SU-DHL-6 (cell line): ENCODE measurements around the gene CD300H.

Experiments used
- H2AFZ ChIP-seq: fragments of 200-600 bp; sonication (generic); 2 replicates; pipeline ENCODE4 v1.6.1; 2014; ENCODE audit warnings: low read depth, mild to moderate bottlenecking, moderate library complexity, mixed read lengths, antibody characterized with exemption, low read length; ENCODE audit not compliant: severe bottlenecking
- H3F3A ChIP-seq: fragments of 200-600 bp; shearing (Covaris generic); 2 replicates; pipeline ENCODE4 v1.6.0; 2016; ENCODE audit warnings: antibody characterized with exemption, mild to moderate bottlenecking; ENCODE audit not compliant: insufficient read depth
- H3K27ac ChIP-seq: fragments of 200-600 bp; sonication (generic); 2 replicates; pipeline ENCODE4 v1.5.1; 2016; ENCODE audit warnings: low read depth, mild to moderate bottlenecking, low read length, moderate library complexity, mixed read lengths
- H3K27me3 ChIP-seq: fragments of 200-600 bp; sonication (generic), shearing (Covaris generic); 2 replicates; pipeline ENCODE4 v1.6.0; 2014; ENCODE audit warnings: mild to moderate bottlenecking, low read length
- H3K36me3 ChIP-seq: fragments of 200-600 bp; sonication (generic); 2 replicates; pipeline ENCODE4 v1.6.1; 2014; ENCODE audit warnings: mild to moderate bottlenecking, low read length, mixed read lengths
- H3K4me2 ChIP-seq: fragments of 300-600, 200-600 bp; shearing (Covaris generic), sonication (generic); 2 replicates; pipeline ENCODE4 v1.6.0; 2014; ENCODE audit warnings: low read length, low read depth, mild to moderate bottlenecking; ENCODE audit not compliant: poor library complexity, severe bottlenecking
- H3K4me3 ChIP-seq: fragments of 200-600 bp; sonication (generic); 2 replicates; pipeline ENCODE4 v1.5.1; 2014; ENCODE audit warnings: antibody characterized with exemption, low read length, mild to moderate bottlenecking, mixed read lengths; ENCODE audit not compliant: insufficient read depth, poor library complexity, severe bottlenecking
- H3K79me2 ChIP-seq: fragments of 200-600 bp; sonication (generic); 2 replicates; pipeline ENCODE4 v1.6.1; 2014; ENCODE audit warnings: mild to moderate bottlenecking, low read length, moderate library complexity; ENCODE audit not compliant: insufficient read depth
- H3K9ac ChIP-seq: fragments of 200-600 bp; sonication (generic); 2 replicates; pipeline ENCODE4 v1.7.0; 2014; ENCODE audit warnings: mild to moderate bottlenecking, low read length
- H3K9me2 ChIP-seq: fragments of 200-600 bp; sonication (generic); replicated peaks from 2 replicates; pipeline ENCODE4 v1.6.1; 2014; ENCODE audit warnings: low read length; ENCODE audit not compliant: insufficient read depth
- H3K9me3 ChIP-seq: fragments of 200-600 bp; sonication (generic); 2 replicates; pipeline ENCODE4 v1.6.1; 2014; ENCODE audit warnings: low read length, mixed read lengths; ENCODE audit not compliant: insufficient read depth
- H4K20me1 ChIP-seq: fragments of 200-600 bp; sonication (generic); 2 replicates; pipeline ENCODE4 v1.6.1; 2014; ENCODE audit warnings: low read depth, mild to moderate bottlenecking, antibody characterized with exemption, low read length, moderate library complexity, mixed read lengths
- EZH2phosphoT487 ChIP-seq: fragments of 200-600 bp; sonication (generic), shearing (Covaris generic); conservative IDR thresholded peaks from 2 replicates; pipeline ENCODE4 v1.6.1; 2018; ENCODE audit warnings: mild to moderate bottlenecking, antibody characterized with exemption, low read length, moderate library complexity, mixed read lengths
- TF ChIP-seq, protein P1 (sequence below): fragments of 200-600 bp; sonication (generic); IDR thresholded peaks from one replicate; pipeline ENCODE4 v1.5.1; 2017; ENCODE audit warnings: antibody characterized with exemption, mild to moderate bottlenecking, low read length, moderate library complexity; ENCODE audit not compliant: insufficient read depth, poor library complexity, severe bottlenecking

The CD300H gene

DNA sequence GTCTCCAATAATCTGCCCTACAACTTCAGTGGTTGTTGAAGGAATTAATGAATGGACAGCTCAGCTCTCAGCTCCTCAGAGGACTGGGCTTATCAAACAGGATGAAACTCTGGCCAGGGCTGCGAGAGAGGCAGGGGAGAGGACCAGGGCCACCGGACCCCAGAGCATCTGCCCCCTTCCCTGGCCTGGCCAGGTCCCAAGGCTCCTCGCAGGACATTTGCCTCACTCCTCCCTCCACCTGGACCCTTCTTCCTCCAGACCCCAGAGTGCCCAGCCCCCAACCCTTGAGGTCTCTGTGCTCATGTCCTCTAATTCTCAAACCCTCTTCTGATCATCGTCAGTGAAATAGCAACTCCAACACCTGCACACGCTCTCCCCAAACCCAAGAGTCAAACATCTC, 25.1 kb downstream of the CD300H start:
- no peak overlapping the region for H2AFZ ChIP-seq
- no peak overlapping the region for H3K9ac ChIP-seq
- no peak overlapping the region for H3K4me3 ChIP-seq
- H3K79me2 ChIP-seq: no peaks in the 10 kb centered on the region
- H4K20me1 ChIP-seq: no peaks in the 10 kb centered on the region
- H3K9me2 ChIP-seq: no peaks in the 10 kb centered on the region
- no peak overlapping the region for H3K4me2 ChIP-seq
- H3F3A ChIP-seq: no peaks in the 10 kb centered on the region
- no peaks in the 10 kb centered on the region for H3K27me3 ChIP-seq
- no peaks in the 10 kb centered on the region for H3K36me3 ChIP-seq
- H3K9me3 ChIP-seq: no peaks in the 10 kb centered on the region
- H3K27ac ChIP-seq: no peak overlapping the region
- TF ChIP-seq, protein P1, sequence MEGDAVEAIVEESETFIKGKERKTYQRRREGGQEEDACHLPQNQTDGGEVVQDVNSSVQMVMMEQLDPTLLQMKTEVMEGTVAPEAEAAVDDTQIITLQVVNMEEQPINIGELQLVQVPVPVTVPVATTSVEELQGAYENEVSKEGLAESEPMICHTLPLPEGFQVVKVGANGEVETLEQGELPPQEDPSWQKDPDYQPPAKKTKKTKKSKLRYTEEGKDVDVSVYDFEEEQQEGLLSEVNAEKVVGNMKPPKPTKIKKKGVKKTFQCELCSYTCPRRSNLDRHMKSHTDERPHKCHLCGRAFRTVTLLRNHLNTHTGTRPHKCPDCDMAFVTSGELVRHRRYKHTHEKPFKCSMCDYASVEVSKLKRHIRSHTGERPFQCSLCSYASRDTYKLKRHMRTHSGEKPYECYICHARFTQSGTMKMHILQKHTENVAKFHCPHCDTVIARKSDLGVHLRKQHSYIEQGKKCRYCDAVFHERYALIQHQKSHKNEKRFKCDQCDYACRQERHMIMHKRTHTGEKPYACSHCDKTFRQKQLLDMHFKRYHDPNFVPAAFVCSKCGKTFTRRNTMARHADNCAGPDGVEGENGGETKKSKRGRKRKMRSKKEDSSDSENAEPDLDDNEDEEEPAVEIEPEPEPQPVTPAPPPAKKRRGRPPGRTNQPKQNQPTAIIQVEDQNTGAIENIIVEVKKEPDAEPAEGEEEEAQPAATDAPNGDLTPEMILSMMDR: no peak
- TF ChIP-seq EZH2phosphoT487: no peak

DNA sequence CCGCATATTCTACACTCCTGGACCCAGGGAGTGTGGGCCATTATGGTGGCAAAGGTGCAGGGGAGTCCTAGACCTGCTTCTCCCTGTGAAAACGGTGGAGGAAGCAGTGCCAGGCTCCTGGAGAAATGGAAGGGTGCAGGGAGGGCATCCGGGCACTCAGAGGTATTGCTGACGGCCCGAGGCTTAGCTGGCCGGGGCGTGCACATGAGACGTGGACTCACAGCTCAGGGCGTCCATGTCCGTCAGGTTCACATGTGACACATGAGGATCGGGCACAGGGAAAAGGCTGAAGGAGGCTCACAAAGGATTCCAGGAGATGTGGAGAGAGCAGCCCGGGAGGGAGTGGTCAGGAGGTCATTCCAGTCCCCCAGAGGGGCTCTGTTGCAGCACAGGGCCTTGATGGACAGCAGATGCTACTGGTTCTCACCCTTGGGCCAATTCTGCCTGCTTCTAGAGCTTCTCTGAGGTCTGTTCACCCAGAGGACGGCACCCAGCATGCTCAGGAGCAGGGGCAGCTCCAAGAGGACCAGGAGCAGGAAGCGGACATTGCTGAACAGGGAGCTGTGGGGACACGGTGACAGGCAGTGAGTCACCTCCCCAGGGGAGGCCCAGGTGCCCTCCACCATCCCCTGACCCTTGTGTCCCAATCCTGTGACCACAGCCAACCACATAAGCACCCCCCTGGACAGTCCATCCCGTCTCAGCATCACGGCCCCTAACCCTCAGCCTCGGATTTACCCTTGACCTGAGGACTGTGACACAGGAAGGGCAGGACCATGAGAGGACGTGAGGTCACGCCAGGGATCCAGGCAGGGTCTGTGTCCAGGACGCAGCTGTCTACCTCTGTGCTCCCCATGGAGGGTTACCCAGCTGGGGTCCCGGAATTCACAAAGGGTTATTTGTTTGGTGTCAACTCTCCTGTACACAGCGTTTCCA, 25.9 kb downstream of the CD300H start:
- Histone ChIP-seq H3K9me2 (no peaks in the 10 kb centered on the region), H2AFZ (no peak overlapping the region), H3K9me3 (no peaks in the 10 kb centered on the region), H3F3A (no peaks in the 10 kb centered on the region), H4K20me1 (no peaks in the 10 kb centered on the region), H3K36me3 (no peaks in the 10 kb centered on the region), H3K27me3 (no peaks in the 10 kb centered on the region), H3K4me3 (no peak overlapping the region), H3K27ac (no peak overlapping the region), H3K4me2 (no peak overlapping the region), H3K9ac (no peak overlapping the region), H3K79me2 (no peaks in the 10 kb centered on the region)
- TF ChIP-seq, protein P1: no peak
- no peak for TF ChIP-seq EZH2phosphoT487

DNA sequence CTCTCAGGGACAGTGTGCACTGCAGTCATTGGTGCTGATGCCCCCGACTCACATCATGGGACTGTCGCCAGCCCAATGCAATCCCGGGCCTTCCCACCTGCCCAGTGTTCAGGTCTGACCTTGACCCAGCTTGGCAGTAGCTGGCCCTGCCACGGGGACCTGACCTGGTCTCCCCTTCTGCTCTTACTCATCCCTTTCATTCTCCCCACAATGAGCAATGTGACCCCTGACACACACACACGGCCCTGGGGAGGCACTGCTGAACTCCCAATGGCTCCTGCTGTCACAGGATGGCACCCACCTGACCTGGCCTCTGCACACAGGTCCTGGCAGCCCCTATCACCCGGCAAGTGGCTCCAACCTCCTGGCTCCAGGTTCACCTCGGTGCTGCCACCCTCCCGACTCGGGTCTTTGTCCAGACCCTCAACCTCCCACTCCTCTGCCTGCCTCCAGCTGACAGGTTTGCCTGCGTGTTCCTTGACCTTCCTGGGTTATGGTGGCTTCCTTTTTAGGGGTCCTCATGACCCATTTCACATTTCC, 28.0 kb downstream of the CD300H start:
- H3K9me3 ChIP-seq: no peaks in the 10 kb centered on the region
- H3F3A ChIP-seq: no peaks in the 10 kb centered on the region
- H3K9me2 ChIP-seq: no peaks in the 10 kb centered on the region
- H3K27me3 ChIP-seq: 0 out of 2 replicates have a peak, but pooled peaks cover 3% of the 10 kb centered on the region
- H3K4me2 ChIP-seq: no peak overlapping the region
- no peak overlapping the region for H3K4me3 ChIP-seq
- H2AFZ ChIP-seq: no peak overlapping the region
- no peak overlapping the region for H3K9ac ChIP-seq
- TF ChIP-seq, protein P1: no peak
- no peak for TF ChIP-seq EZH2phosphoT487
- no peaks in the 10 kb centered on the region for H3K36me3 ChIP-seq
- no peaks in the 10 kb centered on the region for H4K20me1 ChIP-seq
- no peak overlapping the region for H3K27ac ChIP-seq
- no peaks in the 10 kb centered on the region for H3K79me2 ChIP-seq
